GM19240 (cell line): ENCODE results near the gene GTPBP1.

Experiments used
- DNase-seq: peaks from one replicate; pipeline ENCODE4 v3.0.0; 2011; ENCODE audit warnings: low spot score; ENCODE audit not compliant: insufficient read length

The GTPBP1 gene

DNA sequence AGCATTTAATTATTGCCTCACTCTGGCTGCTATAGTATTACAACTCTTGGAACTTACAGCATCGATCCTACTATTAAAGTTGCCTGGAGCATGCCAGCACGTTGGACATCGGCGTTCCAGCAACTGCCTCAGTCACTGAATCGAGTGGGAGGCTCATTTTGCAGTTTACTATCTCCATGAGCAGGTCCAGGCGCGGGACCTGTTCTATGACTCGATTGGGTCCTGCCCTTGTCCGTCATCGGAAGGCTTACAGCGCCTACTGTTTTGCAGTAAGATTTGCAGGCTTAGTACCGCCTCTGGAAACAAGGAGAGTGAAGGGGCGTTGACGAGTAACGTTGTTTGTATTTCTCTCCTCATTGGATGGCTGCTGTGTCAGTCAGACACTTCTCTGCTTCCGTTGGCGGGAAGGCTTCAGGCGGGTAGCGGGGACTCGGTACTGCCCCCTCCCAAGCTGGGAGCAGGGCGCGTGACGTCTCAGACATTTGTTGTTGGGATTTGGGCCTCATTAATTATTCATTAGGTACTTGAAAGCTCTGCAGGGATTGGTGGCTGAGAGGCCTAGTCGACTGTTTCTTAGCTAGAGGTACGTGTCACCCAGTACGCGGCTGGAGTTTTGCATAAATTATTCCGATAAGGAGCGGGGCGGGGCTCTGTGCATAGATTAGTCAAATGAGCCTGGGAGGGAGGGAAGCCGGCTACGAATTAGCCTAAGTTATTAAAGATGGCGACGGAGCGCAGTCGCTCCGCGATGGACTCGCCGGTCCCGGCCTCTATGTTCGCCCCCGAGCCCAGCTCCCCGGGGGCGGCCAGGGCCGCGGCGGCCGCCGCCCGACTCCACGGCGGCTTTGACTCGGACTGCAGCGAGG lies at the start of gene GTPBP1:
Gene GTPBP1, plus strand, starts transcription at position 710 of the 866 bp plus-strand sequence. Its CDS starts 12 bp downstream, at position 722.
- peak; percentile 86 for DNase-seq

GRCh38 chr22:38656256-38657044 lies 49.3 kb upstream of the GTPBP1 start, which contains the start of the genes CBY1 and FAM227A:
Gene CBY1, plus strand, starts transcription at chr22:38656638. Its CDS starts 11,417 bp downstream, at chr22:38668055.
Gene FAM227A, minus strand, starts transcription at chr22:38656392. Its CDS starts 6,224 bp downstream, at chr22:38650168.
- peak; percentile 95 for DNase-seq

DNA sequence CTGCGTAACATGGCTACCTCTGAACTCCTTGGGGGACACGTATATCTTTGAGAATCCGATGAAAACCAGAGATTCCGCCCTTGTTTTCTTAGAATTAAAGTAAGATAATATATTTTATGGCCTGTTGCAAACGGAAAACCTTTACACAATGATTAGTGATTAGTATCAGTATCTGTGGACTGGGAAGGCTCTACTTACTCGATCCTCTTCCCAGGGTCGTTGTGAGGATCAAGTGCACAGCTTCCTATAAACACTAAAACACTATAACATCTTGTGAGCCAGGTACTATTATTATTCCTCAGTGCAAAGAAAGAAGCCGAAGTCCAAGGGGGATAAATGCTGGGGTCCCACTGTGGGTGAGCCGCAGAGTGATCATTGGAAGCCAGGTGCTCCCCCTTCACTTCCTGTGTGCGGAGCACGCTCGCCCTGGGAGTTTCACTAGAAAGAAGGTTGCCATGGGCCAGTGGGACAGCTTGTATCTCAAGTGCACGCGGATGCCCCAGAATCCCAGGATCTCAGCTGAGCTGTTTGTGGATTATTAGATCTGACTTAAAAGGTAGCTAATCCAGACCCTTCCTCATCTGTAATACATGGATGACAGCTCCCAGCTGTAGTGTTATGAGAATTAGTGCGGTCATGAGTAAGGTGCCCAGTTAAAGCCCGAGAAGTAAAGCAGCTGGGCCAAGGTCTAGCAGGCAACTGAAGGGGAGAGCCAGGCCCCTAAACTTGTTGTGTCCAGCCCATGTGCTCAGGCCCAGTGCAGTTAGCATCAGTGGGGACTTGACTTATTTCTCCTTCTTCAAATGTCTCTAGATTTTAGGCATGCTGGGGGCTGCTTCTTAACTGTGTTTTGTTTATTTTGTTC lies 48.5 kb upstream of the GTPBP1 start:
- no peak for DNase-seq

- DNase-seq: no peak
Measured at GRCh38 chr22:38674888-38675287, 30.9 kb upstream of the GTPBP1 start.

DNA sequence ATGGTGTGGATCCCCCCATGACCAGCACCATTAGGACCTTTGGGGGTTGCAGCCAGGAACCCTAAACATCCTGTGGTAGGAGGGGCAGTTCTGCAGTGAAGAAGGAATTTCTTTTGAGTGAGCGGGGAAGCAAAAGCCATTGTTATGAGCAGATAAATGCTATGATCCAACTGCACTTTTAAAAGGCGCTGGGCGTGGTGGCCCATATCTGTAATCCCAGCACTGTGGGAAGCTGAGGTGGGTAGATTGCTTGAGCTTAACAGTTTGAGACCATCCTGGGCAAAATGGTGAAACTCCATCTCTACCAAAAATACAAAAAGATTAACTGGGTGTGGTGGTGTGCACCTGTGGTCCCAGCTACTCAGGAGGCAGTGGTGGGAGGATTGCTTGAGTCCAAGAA lies 29.9 kb upstream of the GTPBP1 start:
- DNase-seq: no peak

GRCh38 chr22:38681582-38682335 lies 24.0 kb upstream of the GTPBP1 start, which contains the start of gene TOMM22:
Gene TOMM22, plus strand, starts transcription at chr22:38681957. Its CDS starts 22 bp downstream, at chr22:38681979.
- peak; percentile 98 for DNase-seq

DNA sequence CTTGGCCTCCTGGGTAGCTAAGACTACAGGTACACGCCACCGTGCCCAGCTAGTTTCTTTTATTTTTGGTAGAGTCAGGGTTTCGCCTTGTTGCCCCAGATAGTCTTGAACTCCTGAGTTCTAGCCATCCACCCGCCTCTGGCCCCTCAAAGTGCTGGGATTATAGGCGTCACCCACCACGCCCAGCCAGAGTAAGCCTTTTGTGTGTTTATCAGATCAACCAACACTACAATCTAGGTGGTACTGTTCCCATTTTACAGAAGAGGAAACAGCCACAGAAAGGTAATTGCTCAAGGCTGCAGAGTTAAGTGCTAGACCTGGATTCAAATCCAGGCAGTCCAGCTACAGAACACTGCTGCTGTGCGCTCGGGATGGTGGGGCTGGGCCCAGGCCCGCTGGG lies 20.8 kb upstream of the GTPBP1 start:
- no peak for DNase-seq

DNA sequence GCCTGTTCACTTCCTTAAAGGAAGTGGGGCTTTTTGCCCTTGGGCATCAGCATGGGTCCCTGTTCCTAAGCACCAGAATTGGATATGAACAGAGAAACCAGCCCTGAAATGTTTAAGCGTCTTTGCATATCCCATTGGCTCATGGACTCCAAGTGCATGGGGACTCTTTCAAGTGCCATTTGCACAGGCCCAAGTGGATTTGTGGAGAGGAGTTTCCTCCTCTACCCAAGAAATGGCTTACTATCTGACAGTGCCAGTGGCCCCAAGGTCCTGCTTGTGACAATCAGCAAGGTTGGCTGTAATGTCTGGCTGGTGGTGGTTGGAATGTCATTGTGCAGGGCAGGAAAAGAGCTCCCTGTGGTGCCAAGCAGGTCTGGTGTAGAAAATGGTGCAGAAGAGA lies 20.0 kb upstream of the GTPBP1 start:
- no peak for DNase-seq

- DNase-seq: no peak
Measured at GRCh38 chr22:38689651-38690050, 16.1 kb upstream of the GTPBP1 start.

DNA sequence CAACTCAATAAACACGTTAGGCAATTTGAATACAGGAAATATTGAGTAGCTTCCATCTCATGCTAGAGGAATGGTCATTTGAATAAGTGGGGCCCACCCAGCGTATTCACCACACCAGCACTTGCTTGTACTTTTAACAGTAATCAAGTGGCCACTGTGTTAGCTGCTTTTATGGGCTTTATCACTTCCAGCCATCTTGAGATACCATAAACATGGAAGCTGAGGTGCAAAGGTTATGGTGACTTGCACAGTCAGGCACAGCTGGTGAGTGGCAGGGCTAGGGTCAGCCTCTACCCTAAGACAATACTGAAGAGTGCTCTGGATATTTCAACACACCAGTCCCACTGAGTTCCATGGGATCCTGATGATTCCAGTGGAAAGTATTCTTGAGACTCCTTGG lies 11.7 kb upstream of the GTPBP1 start:
- DNase-seq: no peak

GRCh38 chr22:38694940-38695339 lies 10.8 kb upstream of the GTPBP1 start:
- no peak for DNase-seq

GRCh38 chr22:38696606-38697424 lies 8.9 kb upstream of the GTPBP1 start:
- no peak for DNase-seq

- no peak for DNase-seq
Measured at GRCh38 chr22:38697425-38698089, 8.2 kb upstream of the GTPBP1 start.

DNA sequence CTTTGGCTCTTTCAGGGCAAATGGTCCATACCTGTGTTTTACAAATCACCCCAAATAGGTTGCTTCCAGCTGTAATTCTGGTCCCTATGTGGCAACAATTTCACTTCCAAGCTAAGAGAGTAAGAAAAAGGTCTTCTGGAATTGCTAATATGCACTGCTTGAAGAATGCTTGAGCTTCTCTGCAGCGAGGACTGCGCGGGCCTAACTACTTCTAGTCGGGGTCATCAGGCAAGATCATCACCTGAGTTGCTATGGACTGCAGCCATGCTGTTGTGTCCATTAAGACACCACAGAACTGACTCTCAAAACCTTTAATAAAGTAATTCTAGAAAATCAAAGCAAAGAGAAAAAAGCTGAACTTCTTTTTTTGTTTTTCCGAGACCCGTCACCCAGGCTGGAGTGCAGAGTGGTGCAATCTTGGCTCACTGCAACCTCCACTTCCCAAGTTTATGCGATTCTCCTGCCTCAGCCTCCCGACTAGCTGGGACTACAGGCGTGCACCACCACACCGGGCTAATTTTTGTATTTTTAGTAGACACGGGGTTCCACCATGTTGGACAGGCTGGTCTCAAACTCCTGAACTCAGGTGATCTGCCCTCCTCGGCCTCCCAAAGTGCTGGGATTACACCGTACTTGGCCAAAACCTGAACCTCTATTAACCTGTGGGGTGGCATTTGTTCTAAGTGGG lies 7.2 kb upstream of the GTPBP1 start:
- no peak for DNase-seq

DNA sequence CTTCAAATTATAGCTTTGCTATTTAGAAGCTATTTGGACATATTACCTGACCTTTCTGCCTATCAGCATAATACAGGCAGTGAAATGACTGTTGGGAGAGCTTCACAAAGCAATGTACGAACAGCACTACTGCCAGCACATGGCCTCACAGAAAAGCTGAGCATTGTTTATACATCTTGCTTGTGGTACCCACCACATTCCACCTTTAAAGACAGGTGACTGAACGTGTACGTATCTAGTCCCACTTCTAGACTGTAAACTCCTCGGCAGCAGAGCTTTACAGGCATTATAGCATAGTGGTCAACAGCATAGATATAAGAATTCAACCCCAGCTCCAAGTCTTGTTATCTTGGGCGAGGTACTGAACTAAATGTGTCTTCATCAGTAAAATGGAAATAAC lies 6.6 kb upstream of the GTPBP1 start:
- no peak for DNase-seq

GRCh38 chr22:38699784-38700183 lies 6.0 kb upstream of the GTPBP1 start:
- DNase-seq: no peak

GRCh38 chr22:38700270-38700788 lies 5.4 kb upstream of the GTPBP1 start:
- DNase-seq: no peak
